ENCODE measurements around the gene CYTH1.

Gene CYTH1

DNA sequence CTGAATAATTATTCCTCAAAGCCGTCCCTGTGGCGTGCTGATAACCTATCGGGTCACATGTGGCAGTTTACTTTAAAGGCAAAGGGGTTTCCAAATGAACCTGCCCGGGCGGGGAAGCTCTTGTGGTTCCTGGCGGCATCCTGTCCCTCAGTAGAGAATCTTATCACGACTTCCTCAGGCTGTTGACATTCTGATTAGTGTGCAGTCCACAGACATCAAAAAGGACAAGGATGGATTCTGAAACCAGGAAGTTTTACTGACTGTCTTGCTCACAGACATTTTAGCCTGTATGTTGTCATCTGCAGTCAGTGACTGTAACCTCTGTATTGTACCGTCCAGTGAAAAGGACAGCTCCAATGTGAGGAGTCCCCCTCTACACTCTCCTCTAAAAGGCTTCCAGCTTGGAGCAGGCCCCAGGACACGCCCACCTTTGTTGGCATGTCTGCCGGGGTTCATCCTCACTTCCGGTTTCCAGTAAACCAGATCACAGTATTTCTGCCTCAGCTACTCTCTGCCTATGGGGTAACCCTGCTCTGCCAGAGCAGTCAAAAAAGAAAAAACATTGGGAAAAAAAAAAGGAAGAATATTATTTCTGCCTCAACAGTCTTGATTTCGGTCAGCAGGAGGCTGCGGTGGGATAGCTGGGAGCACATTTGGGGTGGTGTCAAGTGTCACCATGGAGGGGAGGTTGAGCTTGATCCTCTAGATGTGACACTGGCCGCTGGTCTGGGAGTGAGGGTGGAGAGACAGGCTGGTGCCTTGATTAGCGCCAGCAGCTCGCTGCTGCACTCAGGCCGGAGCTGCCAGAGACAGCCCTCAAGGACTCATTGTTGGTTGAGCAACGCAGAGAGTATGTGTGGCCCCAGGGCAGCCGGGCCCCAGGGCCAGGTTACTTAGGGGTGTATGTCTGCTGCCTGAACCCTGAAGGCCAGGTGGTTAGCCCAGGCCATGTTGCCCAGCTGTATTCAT lies 115.8 kb downstream of the CYTH1 start:
- no peak for DNase-seq

- no peak for DNase-seq
These were observed 116.6 kb downstream of the CYTH1 start for GRCh38 chr17:78665387-78665951.

- DNase-seq = no peak
These were observed 117.3 kb downstream of the CYTH1 start for GRCh38 chr17:78664476-78665386.

DNA sequence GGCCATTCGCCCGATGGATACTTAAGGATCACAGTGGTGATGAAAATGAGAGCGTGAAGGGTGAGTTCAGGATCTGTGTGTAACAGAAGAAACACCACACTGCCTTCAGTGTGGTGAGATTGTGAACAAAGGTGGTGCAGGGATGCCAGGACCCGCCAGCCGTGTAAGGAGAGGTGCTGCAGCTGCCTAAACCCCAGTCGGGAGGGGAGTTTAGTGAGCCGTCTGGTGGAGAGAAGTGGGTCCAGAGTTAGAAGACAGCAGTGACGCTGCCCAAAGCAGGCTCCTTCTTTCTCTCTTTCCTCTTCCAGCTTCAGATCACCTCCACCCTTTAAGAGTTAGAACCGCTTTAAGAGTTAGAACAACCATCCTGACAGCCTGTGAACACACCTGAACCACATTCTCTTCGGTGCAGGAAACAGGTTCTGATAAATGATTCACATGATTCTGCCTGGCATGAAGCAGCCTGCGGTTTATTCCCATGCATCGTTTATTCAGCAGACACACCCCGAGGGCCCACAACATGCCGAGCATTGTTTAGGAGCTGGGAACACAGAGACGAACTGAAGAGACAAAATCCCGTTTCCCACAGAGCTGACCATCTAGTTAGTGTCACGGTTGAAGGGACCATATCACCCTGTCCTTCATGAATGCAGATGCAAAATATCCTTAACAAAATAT lies 120.8 kb downstream of the CYTH1 start:
- DNase-seq = no peak

DNA sequence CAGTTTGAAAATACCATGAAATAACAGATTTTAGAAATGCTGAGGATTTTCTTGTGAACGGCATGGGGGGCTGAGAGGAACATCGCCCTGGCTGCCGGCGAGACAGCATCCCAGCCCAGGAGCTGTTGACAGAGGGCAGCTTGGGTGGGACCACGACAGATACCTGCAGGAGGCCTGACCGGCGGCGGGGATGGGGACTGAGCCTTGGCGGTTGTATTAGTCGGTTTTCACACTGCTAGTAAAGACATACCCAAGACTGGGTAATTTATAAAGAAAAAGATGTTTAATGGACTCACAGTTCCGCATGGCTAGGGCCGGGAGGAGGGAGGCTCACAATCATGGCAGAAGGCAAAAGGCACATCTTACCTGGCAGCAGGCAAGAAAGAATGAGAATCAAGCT lies 122.5 kb downstream of the CYTH1 start:
- DNase-seq = no peak

DNA sequence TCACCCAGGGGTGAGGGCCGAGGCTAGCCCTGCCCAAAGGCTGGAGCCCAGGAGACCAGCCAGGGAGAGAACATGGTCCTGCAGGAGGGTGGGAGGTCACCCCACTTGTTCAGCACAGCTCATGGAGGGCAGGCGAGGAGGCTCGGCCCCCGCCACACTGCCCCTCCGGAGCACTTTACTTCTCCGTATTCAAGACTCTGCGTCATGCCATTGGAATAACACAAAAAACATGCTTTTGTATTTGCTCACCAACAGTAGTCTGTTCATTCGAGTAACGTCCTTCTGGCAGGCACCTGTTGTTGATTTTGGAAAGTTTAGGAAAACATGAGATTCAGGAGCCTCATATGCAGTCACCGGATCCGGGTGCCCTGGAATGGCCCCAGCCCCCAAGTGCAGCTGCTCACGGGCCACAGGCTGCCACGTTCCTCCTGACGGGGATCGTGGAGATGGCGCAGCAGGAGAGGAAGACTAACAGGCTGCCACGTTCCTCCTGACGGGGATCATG lies 123.7 kb downstream of the CYTH1 start:
- DNase-seq = no peak

GRCh38 chr17:78655251-78655940 lies 126.7 kb downstream of the CYTH1 start:
- no peak for DNase-seq

DNA sequence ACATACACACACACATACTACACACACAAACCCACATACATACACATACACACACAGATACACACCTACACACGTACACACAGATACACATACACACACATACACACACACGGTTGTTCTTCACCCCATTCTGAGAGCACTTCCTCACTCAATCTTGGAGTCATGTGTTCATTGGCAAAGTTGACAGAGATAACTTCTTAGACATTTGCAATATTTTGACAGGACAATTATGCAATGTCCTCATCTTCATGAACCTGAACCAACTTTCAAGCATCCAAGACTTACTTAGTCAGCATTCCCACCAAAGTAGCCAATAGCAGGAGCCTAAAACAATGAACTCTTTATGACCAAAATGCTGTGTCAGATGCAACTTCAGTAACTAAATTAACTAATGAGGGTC lies 127.7 kb downstream of the CYTH1 start:
- no peak for DNase-seq

DNA sequence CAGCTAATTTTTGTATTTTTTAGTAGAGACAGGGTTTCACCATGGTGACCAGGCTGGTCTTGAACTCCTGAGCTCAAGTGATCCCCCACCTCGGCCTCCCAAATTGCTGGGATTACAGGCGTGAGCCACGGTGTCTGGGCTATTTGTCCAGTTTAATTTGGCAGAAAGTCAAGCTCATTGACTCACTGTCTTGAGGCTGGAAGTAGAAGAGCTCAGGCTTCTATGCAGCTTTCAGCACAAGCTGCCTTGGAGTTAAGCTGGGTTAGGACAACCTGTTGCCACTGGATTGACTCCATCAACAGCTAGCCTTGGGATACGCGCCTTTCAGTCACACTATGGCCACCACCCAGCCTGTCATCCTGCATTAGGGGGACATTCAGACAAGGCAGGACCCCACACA lies 128.7 kb downstream of the CYTH1 start:
- DNase-seq = no peak

GRCh38 chr17:78652913-78653312 lies 129.2 kb downstream of the CYTH1 start:
- DNase-seq = no peak

DNA sequence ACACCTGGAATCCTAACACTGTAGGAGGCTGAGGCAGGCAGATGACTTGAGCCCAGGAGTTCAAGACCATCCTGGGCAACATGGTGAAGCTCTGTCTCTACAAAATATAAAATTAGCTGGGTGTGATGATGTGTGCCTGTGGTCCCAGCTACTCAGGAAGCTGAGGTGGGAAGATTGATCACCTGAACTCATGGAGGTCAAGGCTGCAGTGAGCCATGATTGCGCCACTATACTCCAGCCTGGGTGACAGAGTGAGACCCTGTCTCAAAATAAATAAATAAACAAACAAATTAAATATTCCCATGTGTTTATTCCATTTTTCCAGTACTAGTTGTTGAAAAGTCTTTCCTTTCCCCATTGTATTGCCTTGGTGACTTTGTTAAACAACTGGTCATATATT lies 130.0 kb downstream of the CYTH1 start:
- DNase-seq = no peak

- DNase-seq = no peak
These were observed 130.5 kb downstream of the CYTH1 start for GRCh38 chr17:78651554-78651953.

DNA sequence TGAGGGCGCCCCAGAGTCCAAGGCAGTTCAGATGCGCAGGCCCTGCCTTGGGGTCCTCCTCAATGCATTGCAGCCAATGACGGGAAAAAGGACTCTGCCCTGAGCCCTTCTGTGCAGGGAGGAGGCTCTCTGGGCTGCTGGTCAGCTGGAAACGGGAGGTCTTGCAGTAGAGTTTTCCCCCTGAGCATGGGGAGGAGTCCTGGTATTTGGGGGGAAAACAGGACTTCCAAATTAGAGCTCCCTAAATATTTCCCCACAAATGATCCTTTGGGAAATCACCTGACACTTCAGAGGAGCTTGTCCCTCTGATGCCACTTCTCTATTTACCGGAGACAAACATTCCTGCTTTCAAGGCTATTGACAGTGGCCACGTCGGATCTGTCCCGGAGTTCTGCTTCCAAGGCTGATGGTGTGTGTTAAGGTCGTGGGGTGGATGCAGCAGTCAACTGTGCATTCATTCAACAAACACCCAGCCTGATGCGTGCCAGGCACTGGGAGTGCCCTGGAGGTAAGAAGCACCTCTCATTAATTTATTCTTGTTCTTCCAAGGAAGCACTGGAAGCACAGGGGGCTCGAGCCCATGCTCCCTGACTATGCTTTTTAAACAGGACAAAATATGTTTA lies 131.9 kb downstream of the CYTH1 start:
- no peak for DNase-seq

DNA sequence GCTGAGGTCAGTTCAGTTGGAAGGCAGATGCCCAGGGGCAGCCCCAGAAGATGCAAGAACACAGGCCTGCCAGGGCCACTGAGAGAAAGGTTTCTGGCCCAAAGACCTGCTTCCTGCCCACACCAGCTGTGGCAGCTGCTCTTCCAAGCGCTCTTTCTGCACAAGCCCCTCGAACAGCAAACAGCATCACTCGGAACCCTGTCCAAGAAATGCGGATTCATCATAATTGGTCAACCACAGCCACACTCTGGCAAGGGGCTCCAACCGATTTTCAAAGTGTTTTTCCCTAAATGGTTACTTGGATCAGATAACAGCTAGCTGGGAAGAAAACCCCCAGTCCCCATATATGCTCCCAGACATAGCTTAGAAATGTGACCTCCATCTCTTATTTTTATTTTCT lies 133.8 kb downstream of the CYTH1 start:
- DNase-seq = no peak

- DNase-seq = no peak
These were observed 135.0 kb downstream of the CYTH1 start for GRCh38 chr17:78647032-78647431.

DNA sequence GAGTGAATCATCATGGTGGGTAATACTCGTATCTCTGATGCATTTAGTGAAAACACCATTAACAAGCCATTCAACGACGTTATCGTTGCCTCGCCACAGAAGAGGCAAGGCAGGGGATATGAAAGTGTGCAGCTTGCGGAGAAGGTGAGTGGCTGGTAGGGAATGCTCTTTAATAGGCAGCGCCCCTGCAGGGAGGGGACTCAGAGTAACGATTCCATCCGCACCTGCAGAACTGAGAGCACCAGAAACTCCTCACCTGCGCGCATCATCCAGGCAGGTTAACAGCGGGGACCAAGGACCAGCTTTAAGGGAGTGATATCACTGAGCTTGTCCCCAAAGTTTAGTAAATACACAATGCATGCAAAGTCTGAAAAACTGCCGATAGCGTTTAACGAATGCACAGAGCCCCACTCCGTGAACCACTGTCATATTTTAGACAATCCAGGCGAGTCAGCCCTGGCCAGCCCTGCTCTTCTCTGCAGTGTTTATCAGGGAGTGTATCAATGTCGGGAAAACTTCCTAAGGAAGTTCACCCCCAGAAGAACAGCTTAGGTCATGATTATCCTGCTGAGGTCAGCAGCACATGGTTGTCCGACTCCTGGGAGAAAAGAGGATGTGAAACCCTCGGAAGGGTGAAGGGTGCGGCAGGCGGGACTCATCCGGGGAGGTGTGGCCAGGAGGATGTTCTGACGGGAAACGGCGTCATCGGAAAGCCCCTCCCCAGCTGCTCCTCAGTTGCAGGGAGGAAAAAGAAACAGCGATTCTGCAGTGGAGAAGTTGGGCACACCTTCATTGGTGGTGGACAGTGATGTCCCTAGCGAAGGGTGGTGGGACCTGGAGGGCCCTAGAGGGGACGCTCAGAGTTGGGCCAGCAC lies 136.4 kb downstream of the CYTH1 start:
- DNase-seq = no peak

DNA sequence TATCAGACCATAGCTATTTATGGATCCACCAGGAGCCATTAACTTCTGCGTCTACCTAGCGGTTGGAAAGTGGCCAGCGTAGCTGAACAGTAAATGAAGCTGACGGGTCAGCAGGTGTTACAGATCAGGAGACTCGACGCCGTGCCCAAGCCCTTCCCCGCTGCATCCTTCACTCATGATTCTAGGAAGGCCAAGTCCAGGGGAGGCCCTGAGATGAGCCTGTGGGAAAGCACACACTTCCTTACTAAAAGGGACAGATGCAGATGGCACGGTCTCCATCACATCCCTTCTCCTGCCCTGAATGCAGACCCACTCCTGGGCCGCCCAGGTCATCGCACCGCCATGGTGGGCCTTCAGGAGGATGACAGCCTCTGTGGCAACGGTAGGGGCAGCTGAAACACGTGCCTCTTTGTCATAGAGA lies 137.1 kb downstream of the CYTH1 start:
- no peak for DNase-seq

DNA sequence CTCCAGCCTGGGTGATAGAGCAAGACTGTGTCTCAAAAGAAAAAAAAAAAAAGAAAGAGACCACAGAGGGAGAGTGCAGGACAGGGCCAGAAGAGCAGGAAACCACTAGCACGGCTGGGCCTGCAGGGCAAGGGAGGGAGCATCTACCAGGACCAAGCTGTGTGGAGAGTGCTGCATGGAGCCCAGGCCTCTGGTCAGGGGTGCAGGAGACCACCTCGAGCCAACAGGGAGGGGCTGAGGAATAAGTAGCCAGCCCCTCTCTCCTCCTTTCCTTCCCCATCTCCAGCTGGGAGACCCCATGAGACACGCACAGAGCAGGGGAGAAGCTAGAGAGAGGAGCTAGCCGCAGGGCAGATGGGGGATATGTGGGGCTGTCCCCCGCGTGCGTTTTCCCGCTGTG lies 137.8 kb downstream of the CYTH1 start:
- no peak for DNase-seq

- DNase-seq = no peak
These were observed 138.7 kb downstream of the CYTH1 start for GRCh38 chr17:78643326-78643725.

GRCh38 chr17:78642707-78643106 lies 139.4 kb downstream of the CYTH1 start:
- DNase-seq = no peak
